ENCODE results near the gene SEC61B.

- TF ChIP-seq CTCF (IDR thresholded peaks at IDR 0.05; ENCODE audit: insufficient read depth, low read length) (no peak), POLR2AphosphoS5 (IDR thresholded peaks at IDR 0.05; ENCODE audit: low read depth) (no peak)
These were observed 839 bp upstream of the SEC61B start for GRCh38 chr9:99221266-99221620.
